ENCODE measurements around the gene PELI1.

- no peak for TF ChIP-seq EP300 (IDR thresholded peaks at IDR 0.05; ENCODE audit: borderline replicate concordance)
- TF ChIP-seq MAX (IDR thresholded peaks at IDR 0.05) = no peak
- TF ChIP-seq CEBPB (IDR thresholded peaks at IDR 0.05) = no peak
- no peak for TF ChIP-seq TAF1 (IDR thresholded peaks at IDR 0.05; ENCODE audit: low read depth)
- no peak for TF ChIP-seq FOXM1 (IDR thresholded peaks at IDR 0.05; ENCODE audit: borderline replicate concordance, low read depth)
- TF ChIP-seq EGR1 (IDR thresholded peaks at IDR 0.05) = no peak
- TF ChIP-seq RAD21 (IDR thresholded peaks at IDR 0.05; ENCODE audit: low read depth) = no peak
These were observed 81.4 kb downstream of the PELI1 start for GRCh38 chr2:64062840-64063239.

Measured in Ishikawa (cell line).